Left lobe of liver (tissue), 2 donors: Measurements from ENCODE around the gene VAPA. TPM values are rescaled to one million over a fixed set of nuclear protein-coding genes. Genes with fewer than 3 reads are reported as not detected.
A peak's percentile ranks its signal among the peaks of the same experiment; 100 is the strongest.
"Not testable (repeated sequence)": the region's sequence is repeated elsewhere in the genome, so short reads cannot be mapped to it uniquely, and the experiment has no call there.

Experiments
- ATAC-seq: fragments of 200-7000 bp; cut with Tn5 transposase; one replicate; pipeline ENCODE4 v1.9.1; 2020; ENCODE audit warnings: mild to moderate bottlenecking, moderate library complexity
- DNase-seq: peaks from one replicate; pipeline ENCODE4 v3.0.0-alpha.2; 2020; ENCODE audit warnings: low spot score
- total RNA-seq: library from RNA; stranded (reverse); gene quantifications from one replicate; pipeline ENCODE4 v1.2.1, GENCODE V29; 2021
- donor health status: DM: no; HTN: no; CAD: no; lungs with moderate emphysema.
- donor health status: DM: no; HTN: yes; CAD: no.

The VAPA gene
- total RNA-seq, 1 donor from 2014 or later = 72.4 TPM

DNA sequence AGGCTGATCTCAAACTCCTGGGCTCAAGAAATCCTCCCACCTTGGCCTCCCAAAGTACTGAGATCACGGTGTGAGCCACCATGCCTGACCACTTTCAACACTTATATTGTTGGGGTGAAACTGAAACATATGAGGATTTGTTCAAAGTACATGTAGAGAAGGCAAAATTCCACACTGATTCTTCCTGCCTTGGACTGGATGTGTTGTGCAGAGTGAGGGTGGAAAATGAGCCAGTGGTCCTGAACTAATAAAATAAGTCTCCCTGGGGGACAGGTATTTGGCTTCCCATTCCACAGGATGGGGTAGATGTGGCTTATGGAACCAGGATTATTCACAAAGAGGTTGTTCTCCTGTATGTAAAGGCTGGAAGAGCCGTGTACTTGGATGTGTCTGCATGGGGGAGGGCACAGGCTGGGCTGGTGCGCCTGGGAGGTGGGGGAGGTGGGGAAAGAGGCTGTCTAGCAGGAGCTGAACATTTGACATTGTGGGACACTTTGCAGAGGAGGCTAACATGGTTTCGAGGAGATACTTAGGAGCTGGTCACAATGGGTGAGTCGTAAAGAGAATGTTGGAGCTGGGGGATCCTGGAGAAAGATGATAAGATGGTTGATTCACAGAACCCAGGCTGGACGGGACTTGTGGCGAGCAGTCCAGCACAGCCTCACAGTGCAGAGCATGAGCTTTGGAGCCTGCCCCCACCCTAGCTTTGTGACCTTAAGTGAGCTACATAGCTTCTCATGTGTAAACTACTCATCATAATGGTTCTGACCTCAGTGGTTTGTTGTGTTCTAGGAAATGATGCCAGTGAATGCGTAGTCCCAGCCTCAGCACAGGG is 28.4 kb upstream of the VAPA start, which contains the start of gene TXNDC2:
Gene TXNDC2, plus strand, starts transcription at position 804 of the 835 bp plus-strand sequence. CDS start 708 bp downstream, outside the sequence.
- DNase-seq = no peak
- ATAC-seq = no peak

DNA sequence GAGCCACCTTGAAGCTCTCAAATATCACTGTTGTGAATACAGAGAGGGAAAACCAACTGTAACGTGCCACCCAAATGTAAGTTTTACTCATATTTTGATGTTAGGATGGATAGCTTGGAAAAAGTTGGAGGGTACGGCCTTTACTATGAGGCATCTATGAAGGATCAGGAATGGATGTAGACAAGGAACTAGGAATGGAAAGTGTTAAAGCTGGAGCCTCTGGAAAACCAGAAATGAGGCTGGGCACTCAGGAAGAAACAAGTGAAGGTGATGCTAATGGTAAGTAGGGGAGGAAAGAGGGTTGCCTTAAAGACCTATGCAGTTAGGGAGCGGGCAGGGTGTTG is 27.8 kb upstream of the VAPA start:
- DNase-seq (no peak), ATAC-seq (no peak)

DNA sequence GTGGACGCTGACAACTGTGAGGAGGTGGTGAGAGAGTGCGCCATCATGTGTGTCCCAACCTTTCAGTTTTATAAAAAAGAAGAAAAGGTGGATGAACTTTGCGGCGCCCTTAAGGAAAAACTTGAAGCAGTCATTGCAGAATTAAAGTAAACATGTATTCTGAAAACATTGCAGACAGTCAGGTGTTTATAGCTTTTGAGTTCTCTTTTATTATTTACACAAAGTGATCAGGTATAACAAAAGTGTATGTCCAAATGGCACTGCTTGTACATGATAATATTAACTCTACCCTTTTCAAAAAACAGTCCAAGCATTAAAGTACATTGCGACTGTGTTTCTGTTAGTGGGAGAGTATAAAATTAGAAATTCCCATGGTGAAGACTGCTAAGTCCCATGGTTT is 25.8 kb upstream of the VAPA start:
- ATAC-seq (no peak), DNase-seq (no peak)

DNA sequence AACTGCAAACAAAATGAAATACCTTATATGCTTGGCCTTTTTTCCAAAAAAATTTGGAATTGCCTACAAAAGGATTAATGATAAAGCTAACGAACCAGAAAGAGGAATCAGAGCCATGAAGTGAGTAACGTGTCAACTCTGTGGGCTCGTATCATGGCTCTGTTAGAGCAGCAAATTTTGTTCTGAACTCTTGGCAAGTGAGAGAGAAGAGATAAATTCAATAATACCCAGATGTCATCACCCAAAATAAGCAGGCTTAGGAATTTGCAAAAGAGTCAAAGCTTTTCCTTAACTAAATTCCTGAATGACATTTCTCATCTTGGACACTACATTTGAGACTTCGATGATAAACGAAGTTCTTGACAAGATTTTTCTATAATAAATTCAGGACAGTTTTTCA is 23.6 kb upstream of the VAPA start:
- ATAC-seq (no peak), DNase-seq (no peak)

DNA sequence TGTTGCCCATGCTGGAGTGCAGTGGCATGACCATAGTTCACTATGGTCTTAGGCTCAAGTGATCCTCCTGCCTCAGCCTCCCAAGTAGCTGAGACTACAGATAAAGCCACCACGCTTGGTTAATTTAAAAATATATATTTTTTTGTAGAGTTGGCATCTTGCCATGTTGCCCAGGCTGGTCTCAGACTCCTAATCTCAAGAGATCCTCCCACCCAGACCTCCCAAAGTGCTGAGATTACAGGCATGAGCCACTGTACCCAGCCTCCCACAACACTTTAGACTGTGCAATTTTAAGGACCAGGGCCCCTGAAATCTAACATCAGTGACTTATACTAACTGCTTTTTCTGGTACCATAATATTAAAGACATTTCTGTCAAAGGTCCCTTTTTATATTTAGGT is 22.9 kb upstream of the VAPA start:
- DNase-seq = no peak
- no peak for ATAC-seq

DNA sequence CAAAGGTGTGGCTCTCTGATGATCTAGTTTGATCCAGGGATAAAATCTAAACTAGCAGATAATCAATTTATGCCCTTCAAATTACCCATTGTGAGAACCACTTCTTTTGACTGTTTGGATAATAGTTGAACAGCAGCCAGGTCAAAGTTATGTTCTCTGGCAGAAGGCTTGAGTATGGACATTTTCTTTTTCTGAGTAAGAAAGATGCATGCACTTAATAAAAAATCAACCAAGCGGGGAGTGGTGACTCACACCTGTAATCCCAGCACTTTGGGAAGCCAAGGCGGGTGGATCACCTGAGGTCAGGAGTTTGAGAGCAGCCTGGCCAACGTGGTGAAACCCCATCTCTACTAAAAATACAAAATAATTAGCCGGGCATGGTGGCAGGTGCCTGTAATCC is 22.3 kb upstream of the VAPA start:
- not testable (repeated sequence) for ATAC-seq, DNase-seq

DNA sequence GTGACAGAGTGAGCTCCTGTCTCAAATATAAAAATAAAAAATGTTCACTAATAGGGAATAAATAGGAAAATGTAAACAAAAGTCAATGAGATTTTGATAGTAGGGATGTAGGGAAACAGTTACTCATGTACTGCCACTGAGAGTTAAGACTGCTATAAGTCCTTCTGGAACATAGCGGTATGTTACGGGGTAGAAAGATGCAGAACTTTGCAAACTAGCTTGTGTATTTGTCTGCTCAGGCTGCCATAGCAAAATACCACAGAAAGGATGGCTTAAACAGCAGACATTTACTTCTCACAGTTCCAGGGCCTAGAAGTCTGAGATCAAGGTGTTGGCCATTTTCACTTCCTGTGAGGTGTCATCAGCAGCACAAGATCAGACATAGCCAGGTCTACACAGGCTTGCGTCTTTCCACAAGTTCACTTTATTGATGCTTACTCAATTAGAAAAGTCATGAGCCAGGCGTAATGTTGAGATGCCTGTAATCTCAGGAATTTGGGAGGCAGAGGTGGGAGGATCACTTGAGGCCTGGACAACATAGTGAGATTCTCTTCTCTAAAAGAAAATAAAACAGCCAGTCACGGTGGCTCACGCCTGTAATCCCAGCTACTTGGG is 19.3 kb upstream of the VAPA start:
- DNase-seq (no peak), ATAC-seq (no peak)

DNA sequence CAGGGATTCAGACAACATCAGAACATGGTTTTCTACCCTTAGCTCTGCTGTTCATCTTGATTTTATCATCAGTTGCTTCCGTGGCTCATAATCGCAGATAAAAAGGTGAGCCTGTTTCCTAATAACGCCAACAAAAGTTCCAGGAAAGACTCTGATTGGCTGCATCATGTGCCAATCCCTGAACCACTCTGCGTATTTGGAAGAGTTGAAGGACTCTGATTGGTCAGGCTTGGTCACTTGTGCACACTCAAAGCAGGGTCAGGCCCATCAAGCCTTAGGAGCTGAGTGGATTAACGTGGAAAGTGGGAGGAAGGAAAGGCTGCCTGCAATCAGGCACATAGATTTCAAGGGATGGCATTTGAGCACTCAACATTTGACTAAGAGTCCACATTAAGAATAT is 16.7 kb upstream of the VAPA start:
- ATAC-seq (no peak), DNase-seq (no peak)

DNA sequence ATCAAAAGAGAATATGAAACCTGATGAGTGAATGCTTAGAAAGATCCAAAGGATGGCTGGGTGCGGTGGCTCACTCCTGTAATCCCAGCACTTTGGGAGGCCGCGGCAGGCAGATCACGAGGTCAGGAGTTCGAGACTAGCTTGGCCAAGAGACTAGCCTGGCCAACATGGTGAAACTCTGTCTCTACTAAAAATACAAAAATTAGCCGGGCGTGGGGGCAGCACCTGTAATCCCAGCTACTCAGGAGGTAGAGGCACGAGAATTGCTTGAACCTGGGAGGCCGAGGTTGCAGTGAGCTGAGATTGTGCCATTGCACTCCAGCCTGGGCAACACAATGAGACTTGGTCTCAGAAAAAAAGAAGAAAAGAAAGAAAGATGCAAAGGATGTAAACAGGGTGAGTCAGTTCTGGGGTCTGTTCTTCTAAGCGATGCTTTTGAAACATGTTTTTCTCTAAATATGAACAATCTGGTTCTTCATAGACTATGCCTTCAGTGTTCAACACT is 16.0 kb upstream of the VAPA start:
- DNase-seq, ATAC-seq: not testable (repeated sequence)

DNA sequence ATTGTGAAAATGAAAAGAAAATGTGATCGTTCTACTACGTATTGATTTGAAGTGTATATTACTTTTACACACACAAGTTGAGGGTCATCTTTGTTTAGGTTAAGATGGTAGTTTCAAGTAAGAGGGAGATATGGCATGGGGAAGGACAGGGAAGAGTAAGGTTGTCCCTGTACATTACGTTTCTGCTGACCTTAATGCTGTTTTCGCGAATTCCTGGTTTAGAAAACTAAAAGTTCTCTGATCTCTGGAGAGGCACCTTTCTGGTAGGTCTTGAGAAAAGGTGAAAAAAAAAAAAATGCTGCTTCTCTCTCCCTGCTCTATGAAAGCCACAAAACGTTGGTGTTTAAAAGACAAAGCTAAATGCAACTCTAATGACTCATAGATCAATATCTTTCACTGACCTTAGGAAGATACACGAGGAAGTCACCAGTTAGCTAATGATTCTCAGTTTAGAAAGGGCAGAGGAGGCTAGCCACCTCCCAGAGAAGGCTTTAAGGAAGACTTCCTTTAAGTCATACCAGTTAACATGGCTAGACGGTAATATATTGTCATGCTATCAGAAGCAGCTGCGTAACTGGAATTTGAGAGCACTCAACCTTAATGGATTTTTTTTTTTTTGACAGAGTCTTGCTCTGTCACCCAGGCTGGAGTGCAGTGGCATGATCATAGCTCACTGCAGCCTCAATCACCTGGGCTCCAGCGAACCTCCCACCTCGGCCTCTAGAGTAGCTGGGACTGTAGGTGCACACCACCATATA is 14.8 kb upstream of the VAPA start:
- DNase-seq = no peak

DNA sequence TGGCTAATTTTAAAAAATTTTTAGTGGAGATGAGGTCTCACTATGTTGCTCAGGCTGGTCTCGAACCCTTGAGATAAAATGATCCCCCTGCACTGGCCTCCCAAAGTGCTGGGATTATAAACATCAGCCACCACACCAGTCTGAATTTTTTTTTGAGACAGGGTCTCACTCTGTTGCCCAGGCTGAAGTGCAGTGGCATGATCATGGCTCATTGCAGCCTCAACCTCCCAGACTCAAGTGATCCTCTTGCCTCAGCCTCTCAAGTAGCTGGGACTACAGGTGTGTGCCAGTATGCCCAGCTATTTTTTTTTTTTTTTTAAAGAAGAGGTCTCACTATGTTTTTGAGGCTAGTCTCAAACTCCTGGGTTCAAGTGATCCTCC is 14.3 kb upstream of the VAPA start:
- not testable (repeated sequence) for DNase-seq, ATAC-seq

More for the DNA sequence above, 14.8 kb upstream of the VAPA start:
- ATAC-seq = peak; percentile 89

DNA sequence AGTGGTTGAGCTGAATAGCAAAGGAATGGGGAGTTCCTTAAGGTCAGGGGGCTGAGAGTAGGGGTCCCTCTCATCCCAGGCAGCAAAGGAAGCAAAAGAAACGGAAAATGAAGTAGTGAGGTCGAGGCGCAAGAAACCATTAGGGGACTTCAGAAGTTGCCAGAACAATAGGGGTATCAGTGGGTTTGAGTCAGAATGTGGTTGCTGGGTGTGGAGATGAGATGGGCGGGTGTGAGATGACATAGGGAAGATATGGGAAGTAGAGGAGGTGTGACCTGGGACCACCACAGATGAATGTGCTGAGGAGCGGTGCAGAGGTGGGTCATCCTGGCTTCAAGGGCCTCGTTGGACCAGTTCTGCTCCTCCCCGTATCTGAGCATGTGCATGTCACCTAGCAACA is 13.1 kb upstream of the VAPA start:
- DNase-seq (no peak), ATAC-seq (no peak)

DNA sequence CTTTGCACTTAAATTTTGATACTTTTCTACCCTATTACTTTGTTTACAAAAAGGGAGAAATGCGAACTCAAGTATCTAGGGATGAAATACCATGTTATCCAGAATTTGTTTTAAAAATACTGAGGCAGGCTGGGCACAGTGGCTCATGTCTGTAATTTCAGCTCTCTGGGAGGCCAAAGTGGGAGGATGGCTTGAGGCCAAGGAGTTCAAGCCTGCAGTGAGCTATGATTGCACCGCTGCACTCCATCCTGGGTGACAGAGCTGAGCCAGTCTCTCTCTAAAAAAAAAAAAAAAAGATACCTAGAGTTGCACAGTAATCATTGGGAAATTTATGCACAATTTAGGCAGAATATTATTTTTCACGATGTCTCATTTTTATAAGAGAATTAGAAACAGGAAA is 12.4 kb upstream of the VAPA start:
- no peak for ATAC-seq
- no peak for DNase-seq

DNA sequence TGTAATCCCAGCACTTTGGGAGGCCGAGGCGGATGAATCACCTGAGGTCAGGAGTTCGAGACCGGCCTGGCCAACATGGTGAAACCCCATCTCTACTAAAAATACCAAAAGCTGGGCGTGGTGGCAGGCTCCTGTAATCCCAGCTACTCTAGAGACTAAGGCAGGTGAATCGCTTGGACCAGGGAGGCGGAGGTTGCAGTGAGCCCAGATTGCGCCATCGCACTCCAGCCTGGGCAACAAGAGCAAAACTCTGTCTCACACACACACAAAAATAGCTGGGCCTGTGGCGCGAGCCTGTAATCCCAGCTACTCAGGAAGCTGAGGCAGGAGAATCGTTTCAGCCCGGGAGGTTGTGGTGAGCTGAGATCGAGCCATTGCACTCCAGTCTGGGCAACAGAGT is 11.6 kb upstream of the VAPA start:
- not testable (repeated sequence) for DNase-seq, ATAC-seq

DNA sequence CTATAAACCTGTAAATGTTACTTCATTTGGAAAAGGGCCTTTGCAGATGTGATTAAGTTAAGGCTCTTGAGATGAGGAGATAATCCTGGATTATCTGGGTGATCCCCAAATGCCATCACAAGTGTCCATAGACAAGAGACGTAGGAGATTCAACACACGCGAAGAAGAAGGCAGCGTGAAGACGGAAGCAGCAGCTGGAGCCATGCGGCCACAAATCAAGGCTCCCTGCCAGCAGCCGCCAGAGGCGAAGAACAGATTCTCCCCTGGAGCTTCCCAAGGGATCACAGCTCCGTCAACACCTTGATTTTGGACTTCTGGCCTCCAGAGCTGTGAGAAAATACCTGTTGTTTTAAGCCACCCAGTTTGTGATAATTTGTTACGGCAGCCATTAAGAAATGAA is 11.0 kb upstream of the VAPA start:
- ATAC-seq (no peak), DNase-seq (no peak)

DNA sequence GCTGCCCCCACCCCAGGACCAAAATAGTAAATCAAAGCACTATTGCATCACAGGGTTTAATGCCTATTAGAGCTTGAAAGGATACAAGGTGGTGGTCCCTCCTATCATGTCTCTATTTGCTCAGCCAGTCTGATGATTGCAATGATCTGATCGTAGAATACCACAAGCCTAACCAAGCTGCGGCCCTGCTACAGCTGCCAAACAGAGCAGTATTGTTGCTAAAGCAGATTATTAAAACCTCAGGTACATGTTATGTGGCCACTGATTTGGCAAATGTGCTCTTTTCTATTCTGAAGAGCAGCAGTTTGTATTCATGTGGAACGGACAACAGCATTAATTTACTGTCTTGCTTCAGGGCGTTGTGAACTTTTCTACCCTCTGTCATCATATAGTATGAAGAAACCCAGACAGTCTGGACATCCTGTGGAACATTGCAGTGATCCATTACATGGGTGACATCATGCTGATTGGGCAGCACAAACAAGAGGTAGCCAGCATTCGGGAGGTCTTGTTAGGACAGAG is 8.4 kb upstream of the VAPA start:
- no peak for ATAC-seq

DNA sequence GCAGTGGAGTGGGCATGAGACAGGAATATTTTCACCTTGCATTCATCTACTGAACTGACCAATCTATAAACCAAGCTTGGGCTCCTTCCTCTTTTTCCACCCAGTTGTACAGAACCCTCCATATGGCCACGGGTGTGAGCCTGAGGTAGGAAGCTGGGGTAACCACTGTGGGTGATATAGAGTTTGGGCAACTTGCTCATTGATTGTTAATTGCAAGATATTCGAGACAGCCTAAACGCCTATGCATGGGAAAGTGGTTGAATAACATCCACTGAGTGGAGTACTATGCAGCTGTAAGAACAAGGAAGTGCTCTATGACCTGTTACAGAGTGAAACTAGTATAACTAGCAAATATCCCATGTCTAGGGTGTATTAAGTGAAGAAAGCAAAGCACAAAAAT is 7.3 kb upstream of the VAPA start:
- DNase-seq (no peak), ATAC-seq (no peak)

More for the DNA sequence above, 8.4 kb upstream of the VAPA start:
- DNase-seq = no peak

DNA sequence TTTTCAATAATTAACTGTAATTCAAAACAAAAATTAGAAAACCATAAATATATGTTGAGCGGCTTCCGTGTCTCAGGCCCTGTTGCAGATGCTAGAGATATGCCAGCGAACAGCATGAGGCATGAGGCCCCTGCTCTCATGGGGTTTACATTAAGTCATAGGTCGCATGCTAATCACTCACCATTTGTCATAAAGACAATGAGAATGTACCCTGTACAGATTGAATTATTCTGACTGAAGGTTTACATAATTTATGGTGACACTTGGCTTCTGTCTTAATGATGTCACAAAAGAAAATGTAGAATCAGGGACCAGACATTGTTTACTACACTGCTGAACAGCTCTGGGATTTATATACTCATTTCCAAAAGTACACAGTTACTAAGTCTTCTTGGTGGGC is 5.9 kb upstream of the VAPA start:
- DNase-seq (no peak), ATAC-seq (no peak)

DNA sequence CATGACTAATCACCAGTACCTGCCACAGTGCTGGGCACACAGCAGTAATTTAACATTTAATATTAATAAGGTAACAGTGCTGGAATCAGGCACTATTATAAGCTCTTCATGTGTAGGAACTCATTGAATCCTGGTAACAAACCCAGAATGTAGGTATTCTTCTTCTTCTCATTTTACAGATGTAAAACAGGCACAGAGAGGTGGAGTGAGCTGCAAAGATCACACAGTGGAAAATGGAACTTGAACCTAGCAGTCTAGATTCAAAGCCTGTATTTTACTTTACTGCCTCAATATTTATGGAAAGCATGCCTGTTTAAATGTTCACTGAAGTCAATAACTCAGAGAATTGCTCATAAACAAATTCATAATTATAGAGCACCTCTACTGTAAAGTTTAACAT is 3.7 kb upstream of the VAPA start:
- DNase-seq (no peak), ATAC-seq (no peak)

DNA sequence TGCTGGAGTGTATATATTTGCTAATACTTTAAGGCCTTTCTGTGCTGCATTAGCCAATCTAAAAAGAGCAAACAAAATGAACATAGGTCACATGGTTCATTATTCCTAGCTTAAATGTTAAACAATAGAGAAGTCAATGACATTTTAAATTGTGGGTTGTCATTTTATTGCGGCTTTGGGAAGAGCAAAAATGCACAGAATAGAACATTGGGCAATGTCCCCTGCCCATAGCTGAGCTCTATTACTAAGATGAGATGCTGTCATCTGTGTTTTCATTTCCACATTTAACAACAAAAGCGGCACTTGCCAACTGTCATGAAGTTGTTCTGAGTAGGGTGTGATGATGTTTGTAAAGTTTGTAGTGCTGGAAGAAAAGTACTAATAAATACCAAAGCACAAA is 3.2 kb upstream of the VAPA start:
- ATAC-seq = no peak
- DNase-seq = no peak

DNA sequence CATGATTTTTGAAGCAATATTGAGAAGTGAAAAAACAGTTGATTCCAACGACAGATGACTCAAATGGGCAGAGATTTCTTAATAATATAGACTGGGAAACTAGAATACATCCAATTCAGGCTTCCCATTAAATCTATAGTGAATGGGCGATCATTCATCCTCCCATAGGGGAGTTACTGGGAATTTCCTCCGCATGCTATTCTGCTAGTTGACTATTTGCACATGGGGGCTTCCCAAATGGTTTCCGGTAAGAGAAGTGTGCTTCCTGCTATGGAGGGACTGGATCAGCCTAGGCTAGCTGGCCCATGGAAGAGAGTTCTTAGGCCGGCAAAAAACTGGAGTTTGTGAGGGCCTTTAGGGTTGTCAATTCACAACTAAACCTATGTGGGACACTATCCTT is 2.6 kb upstream of the VAPA start:
- no peak for ATAC-seq

More for the DNA sequence above, 2.6 kb upstream of the VAPA start:
- DNase-seq = no peak
